Body of pancreas (tissue), 4 donors: ENCODE results near the gene SLC25A36. TPM values are rescaled to one million over a fixed set of nuclear protein-coding genes. Genes with fewer than 3 reads are reported as not detected.

Source experiments
- ATAC-seq: fragments of 150-250 bp; one replicate; pipeline ENCODE4 v1.9.1; 2016
- DNase-seq, 4 donors: peaks; one replicate each; pipeline ENCODE4 v3.0.0-alpha.2; 2019
- H3K27ac ChIP-seq, 4 donors: fragments of 200-600 bp; sonication (generic); 1 replicate in 3 of 4; 2 replicates in 1 of 4; pipeline versions ENCODE4 v1.5.1 to v1.6.1; 2016 to 2019; ENCODE audit warnings: mild to moderate bottlenecking in 1 of 4, mixed read lengths in 1 of 4, moderate library complexity in 1 of 4
- H3K27me3 ChIP-seq, 2 donors: fragments of 200-600 bp; sonication (generic); one replicate each; pipeline ENCODE4 v1.6.0; 2016; ENCODE audit warnings: mild to moderate bottlenecking in 1 of 2
- H3K36me3 ChIP-seq, 2 donors: fragments of 200-600 bp; sonication (generic); replicated peaks in 1 of 2; 2 replicates each; pipeline ENCODE4 v1.5.1; 2016; ENCODE audit warnings: low read depth in 2 of 2; ENCODE audit not compliant: insufficient read depth in 1 of 2
- H3K4me1 ChIP-seq: fragments of 200-600 bp; sonication (generic); one replicate; pipeline ENCODE4 v1.6.0; 2016
- H3K4me3 ChIP-seq, 2 donors: fragments of 200-600 bp; sonication (generic); 1 replicate in 1 of 2; 2 replicates in 1 of 2; pipeline ENCODE4 v1.5.1; 2016 to 2019
- H3K9me3 ChIP-seq, 3 donors: fragments of 200-600 bp; sonication (generic); 1 replicate in 2 of 3; 2 replicates in 1 of 3; pipeline ENCODE4 v1.5.1; 2016
- POLR2A ChIP-seq, 3 donors: fragments of 450-650 bp; IDR thresholded peaks; one replicate each; pipeline ENCODE4 v1.6.1; 2016; ENCODE audit warnings: antibody characterized with exemption in 3 of 3, mild to moderate bottlenecking in 2 of 3
- WGBS, 2 donors: methylation state at CpG; one replicate each; pipeline ENCODE4 v1.1.5; 2017; 5-methylcytosine and 5-hydroxymethylcytosine counted together
- intact Hi-C: fragments of 100-400 bp; cut with DNase I; formaldehyde crosslinking; loops from one replicate; pipeline ENCODE4 v1.15.1; 2023
- total RNA-seq, 2 donors: library from RNA; depleted of rRNA; stranded (reverse); fragments of >200 nt; gene quantifications; one replicate each; pipeline ENCODE4 v1.1.0, GENCODE V29; 2016
- TF ChIP-seq, protein P1 (sequence below), 7 experiments: fragments of 450-650 bp in 4 of 7; fragments of 200-600 bp in 3 of 7; sonication (generic) in 3 of 7; IDR thresholded peaks; one replicate each; pipeline ENCODE4 v1.5.1; 2016 to 2019; ENCODE audit warnings: antibody characterized with exemption in 7 of 7

The SLC25A36 gene
- total RNA-seq, 2 donors from 2014 or later = 84.0 to 111 TPM

DNA sequence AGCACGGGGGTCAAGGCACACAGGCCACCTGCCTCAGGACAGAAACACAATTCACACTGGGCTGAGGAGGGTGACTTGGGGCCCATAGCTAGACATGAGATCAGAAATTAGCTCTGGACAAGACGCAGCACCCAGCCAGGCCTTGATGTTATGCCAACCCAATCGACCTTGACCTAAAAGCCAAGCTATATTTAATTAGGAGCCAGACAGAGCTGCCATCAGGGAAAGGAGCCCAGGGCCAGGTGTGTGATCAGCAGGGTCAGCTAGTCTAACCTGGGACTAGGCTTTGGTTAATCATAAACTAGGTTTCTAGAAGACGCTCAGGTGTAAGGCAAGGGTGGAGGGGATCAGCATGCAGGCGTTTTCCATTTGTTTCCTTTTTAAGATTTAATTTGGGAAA is 23.9 kb upstream of the SLC25A36 start:
- Histone ChIP-seq H3K36me3 (no peaks in the 10 kb centered on the region), H3K27me3 (no peaks in the 10 kb centered on the region), H3K4me1 (peaks cover 20% of the 10 kb centered on the region), H3K27ac (peak overlapping the region; percentile 51 to 71 (median 60)), H3K4me3 (no peak overlapping the region), H3K9me3 (peaks cover 0 to 3% (median 0%) of the 10 kb centered on the region in 3 donors)
- TF ChIP-seq, protein P1, sequence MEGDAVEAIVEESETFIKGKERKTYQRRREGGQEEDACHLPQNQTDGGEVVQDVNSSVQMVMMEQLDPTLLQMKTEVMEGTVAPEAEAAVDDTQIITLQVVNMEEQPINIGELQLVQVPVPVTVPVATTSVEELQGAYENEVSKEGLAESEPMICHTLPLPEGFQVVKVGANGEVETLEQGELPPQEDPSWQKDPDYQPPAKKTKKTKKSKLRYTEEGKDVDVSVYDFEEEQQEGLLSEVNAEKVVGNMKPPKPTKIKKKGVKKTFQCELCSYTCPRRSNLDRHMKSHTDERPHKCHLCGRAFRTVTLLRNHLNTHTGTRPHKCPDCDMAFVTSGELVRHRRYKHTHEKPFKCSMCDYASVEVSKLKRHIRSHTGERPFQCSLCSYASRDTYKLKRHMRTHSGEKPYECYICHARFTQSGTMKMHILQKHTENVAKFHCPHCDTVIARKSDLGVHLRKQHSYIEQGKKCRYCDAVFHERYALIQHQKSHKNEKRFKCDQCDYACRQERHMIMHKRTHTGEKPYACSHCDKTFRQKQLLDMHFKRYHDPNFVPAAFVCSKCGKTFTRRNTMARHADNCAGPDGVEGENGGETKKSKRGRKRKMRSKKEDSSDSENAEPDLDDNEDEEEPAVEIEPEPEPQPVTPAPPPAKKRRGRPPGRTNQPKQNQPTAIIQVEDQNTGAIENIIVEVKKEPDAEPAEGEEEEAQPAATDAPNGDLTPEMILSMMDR (IDR thresholded peaks at IDR 0.05) = no peak
- TF ChIP-seq POLR2A (IDR thresholded peaks at IDR 0.05) = peak in 1 of 3 donors; percentile 10
- intact Hi-C loops = no loop called here
- ATAC-seq (peak; percentile 95), DNase-seq (peak; percentile 86 to 93 (median 90))
- 11 to 17% methylated on average over 5 of the region's 5 CpGs for WGBS, 2 donors

DNA sequence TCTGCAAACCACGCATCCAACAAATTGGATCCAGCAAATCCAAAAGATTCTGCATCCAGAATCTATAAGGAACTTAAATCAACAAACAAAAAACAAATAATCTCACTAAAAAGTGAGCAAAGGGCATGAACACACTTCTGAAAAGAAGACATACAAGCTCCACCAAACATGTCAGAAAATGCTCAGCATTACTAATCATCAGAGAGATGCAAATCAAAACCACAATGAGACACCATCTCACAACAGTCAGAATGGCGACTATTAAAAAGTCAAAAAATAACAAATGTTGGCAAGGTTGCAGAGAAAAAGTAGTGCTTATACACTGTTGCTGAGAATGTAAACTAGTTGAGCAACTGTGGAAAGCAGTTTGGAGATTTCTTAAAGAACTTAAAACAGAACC is 21.6 kb upstream of the SLC25A36 start:
- Histone ChIP-seq H3K4me3 (no peak overlapping the region), H3K9me3 (peaks cover 0 to 1% (median 0%) of the 10 kb centered on the region in 3 donors), H3K27me3 (no peaks in the 10 kb centered on the region), H3K36me3 (no peaks in the 10 kb centered on the region), H3K27ac (no peak overlapping the region), H3K4me1 (peaks cover 20% of the 10 kb centered on the region)
- TF ChIP-seq POLR2A (IDR thresholded peaks at IDR 0.05) = no peak
- TF ChIP-seq, protein P1 (IDR thresholded peaks at IDR 0.05) = no peak
- 70 to 77% methylated on average over 2 of the region's 2 CpGs for WGBS, 2 donors
- intact Hi-C loops = no loop called here
- ATAC-seq = no peak
- no peak for DNase-seq

DNA sequence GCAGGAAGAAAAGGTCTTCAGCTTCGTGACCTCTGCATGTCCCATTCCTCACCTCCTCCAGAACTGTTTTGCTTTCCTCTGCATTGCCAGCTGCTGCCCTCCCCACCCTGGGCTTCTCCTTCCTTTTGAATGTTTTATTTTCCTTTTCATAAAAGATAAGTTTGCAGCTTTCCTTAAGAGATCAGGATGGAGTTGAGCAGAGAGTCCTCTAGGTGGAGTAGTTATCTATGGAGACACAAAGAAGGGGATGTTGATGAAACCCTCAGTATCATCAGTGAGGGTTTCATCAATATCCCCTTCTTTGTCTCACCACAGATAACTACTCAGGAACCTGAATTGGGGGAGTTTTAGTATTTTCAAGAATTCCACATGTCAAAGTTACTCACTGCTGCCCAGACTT is 19.0 kb upstream of the SLC25A36 start:
- Histone ChIP-seq H3K36me3 (no peaks in the 10 kb centered on the region), H3K4me1 (peaks cover 10% of the 10 kb centered on the region), H3K4me3 (no peak overlapping the region), H3K27me3 (no peaks in the 10 kb centered on the region), H3K27ac (peak overlapping the region in 3 of 4 donors; percentile 17 to 31 (median 20)), H3K9me3 (no peaks in the 10 kb centered on the region)
- WGBS, 2 donors = 38 to 48% methylated on average over 1 of the region's 1 CpG
- no peak for ATAC-seq
- intact Hi-C loops = no loop called here
- TF ChIP-seq POLR2A (IDR thresholded peaks at IDR 0.05) = no peak
- TF ChIP-seq, protein P1 (IDR thresholded peaks at IDR 0.05) = peak in 5 of 7 experiments; percentile 23 to 38 (median 31)
- no peak for DNase-seq

DNA sequence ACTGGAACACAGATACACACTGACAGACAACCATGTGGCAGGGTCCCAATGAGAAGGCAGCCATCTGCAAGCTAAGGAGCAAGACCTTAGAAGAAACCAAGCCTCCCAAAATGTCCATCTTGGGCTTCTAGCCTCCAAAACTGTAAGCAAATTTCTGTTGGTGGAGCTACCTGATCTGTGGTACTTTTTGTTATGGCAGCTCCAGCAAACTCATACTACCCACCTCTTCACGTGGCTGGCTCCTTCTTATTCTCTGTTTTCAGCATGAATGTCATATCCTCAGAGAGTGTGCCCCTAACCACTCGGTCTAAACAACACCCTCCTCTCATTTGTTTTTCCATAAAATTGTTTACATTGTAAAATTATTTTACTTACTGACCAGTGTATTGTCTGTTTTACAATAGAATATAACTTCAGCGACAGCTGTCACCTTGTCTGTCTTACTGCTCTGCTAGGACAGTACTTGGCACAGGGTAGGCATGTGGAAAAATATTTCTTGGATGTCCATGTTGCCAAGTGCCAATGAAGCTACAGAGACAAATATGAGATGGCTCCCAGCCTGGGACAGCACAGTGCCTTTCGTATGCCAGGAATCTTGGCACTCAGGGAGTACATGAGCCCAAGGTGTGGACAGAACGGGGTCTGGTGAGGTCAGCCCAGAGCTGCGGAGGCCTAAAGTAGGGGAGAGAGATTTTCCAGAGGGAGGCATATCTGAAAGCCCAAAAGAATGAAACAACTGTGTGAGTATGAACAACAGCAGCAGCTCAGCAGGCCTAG is 17.4 kb upstream of the SLC25A36 start:
- no peak overlapping the region for H3K4me3 ChIP-seq
- no peaks in the 10 kb centered on the region for H3K9me3 ChIP-seq
- no peak overlapping the region for H3K27ac ChIP-seq
- intact Hi-C loops = no loop called here
- no peaks in the 10 kb centered on the region for H3K27me3 ChIP-seq
- no peaks in the 10 kb centered on the region for H3K36me3 ChIP-seq
- TF ChIP-seq, protein P1 (IDR thresholded peaks at IDR 0.05) = no peak
- TF ChIP-seq POLR2A (IDR thresholded peaks at IDR 0.05) = no peak
- ATAC-seq (no peak), DNase-seq (no peak)
- H3K4me1 ChIP-seq = peaks cover 11% of the 10 kb centered on the region
- 82 to 83% methylated on average over 6 of the region's 6 CpGs for WGBS, 2 donors
